NCI-H1417 treated with DMSO at 0.1 percent for 48 hours (cell line): ENCODE measurements around the gene PSMD9.
"Not testable (repeated sequence)": the region's sequence is repeated elsewhere in the genome, so short reads cannot be mapped to it uniquely, and the experiment has no call there.

Experiments used
- DNase-seq: peaks from one replicate; lab custom pipeline; 2025; lab: John Stamatoyannopoulos, UW

The PSMD9 gene

GRCh38 chr12:121925358-121925695, 36.7 kb downstream of the PSMD9 start:
- DNase-seq: no peak

- no peak for DNase-seq
These were observed 38.5 kb downstream of the PSMD9 start for GRCh38 chr12:121926874-121927706.

GRCh38 chr12:121927813-121928212, 39.2 kb downstream of the PSMD9 start:
- DNase-seq: no peak

- not testable (repeated sequence) for DNase-seq
These were observed 41.0 kb downstream of the PSMD9 start for GRCh38 chr12:121929545-121929944.

DNA sequence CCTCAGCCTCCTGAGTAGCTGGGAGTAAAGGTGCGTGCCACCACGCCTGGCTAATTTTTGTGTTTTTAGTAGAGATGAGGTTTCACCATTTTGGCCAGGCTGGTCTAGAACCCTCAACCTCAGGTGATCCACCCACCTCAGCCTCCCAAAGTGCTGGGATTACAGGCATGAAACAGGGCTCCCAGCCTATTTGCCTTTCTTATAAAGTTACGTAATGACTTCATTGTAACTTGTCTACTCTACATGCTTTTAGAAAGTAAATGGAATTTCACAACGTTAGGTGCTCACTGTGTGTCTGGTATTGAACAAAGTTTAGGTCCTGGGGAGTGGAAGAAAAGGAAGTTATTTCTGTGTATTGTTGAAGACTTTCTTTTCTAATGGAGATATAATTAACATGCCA, 42.3 kb downstream of the PSMD9 start:
- DNase-seq: no peak

DNA sequence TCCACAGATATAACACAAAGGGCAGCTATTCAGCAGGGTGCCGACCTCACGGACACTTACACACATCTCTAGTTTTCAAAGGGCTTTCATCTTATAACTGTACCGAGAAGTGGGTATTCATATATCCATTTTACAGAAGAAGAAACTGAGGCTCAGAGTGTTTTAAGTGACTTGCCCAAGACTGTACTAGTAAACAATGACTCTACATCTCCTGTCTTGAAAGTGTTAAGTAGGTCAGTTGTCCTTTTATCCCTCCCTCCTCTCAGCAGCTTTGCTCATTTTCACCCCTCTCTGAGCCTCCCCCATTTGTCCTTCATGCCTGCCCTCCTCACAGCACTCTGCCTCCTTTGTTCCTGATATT, 43.6 kb downstream of the PSMD9 start:
- no peak for DNase-seq

DNA sequence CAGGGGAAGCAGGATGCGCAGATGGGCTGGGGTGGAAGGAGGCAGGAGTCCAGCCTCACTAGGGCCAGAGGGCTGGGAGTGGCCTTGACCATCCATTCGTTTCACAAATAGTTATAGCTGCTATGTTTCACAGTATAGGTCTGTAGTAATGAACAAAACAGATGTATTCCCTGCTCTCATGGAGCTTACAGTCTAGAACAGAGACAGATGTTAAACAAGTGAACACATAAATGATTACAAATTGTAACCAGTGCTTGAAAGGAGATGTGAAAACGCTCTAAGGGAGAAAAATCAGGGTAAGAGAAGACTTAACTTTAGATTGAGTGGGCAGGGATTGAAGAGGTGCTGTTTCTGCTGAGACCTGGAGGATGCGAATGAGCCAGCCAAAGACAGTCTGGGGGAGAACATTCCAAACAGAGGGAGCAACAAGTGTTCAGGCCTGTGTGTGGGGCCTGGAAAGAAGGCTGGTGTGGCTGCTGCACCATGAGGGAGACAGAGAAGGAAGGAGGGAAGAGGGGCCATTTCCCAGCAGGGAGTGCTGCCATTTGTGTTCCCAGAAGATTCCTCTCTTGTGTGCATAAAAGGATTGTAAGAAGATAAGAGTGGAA, 44.4 kb downstream of the PSMD9 start:
- no peak for DNase-seq

DNA sequence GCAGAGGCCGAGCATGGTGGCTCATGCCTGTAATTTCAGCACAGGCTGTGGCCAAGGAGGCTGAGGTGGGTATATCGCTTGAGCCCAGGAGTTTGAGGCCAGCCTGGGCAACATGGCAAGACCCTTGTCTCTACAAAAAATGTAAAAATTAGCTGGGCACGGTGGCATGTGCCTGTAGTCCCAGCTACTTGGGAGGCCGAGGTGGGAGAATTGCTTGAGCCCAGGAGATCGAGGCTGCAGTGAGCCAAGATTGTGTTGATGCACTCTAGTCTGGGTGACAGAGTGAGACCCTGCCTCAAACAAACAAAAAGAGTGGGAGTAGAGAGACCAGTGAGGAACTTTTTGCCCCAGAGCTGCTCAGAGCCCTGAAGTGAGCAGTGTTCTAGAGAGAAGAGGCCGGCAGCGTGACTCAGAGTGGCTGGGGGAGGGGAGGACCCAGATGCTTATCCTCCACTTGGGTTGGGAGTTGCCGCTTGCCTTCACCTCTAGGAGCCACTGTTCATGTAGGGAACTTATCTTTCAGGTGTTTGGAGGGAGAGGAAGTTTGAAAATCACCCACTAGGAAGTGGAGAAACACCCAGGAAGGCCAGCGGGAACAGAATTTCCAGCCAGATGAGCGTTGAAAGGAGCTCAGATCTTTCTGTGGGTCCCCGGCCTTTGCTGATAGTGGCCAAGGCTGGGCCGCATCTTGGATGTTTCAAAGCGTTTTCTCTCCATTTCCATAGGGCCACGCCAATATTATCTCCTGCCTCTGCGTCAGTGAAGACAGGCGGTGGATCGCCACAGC, 45.1 kb downstream of the PSMD9 start:
- no peak for DNase-seq

GRCh38 chr12:121934309-121934664, 45.7 kb downstream of the PSMD9 start:
- no peak for DNase-seq

- no peak for DNase-seq
These were observed 49.1 kb downstream of the PSMD9 start for GRCh38 chr12:121937654-121938053.

DNA sequence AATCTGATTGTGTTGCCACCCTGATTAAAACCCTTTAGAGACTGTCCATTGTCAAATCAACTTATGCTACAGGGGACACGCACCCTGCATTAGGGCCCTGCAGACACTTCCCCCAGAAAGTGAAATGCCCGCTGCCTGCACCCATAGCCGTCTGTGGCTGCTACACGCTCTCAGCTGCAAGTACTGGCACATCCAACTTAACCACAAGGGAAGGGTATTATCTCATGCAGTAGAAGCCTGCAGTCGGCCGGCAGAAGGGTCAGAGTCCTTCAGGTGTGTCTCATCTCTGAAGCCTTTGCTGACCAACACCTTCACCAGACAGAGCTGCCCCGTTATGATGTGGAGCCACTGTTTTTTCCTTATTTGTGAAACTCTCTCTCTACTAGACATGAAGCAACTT, 50.6 kb downstream of the PSMD9 start:
- no peak for DNase-seq

- DNase-seq: no peak
These were observed 51.6 kb downstream of the PSMD9 start for GRCh38 chr12:121939992-121940766.

GRCh38 chr12:121942145-121942718, 53.6 kb downstream of the PSMD9 start:
- no peak for DNase-seq

DNA sequence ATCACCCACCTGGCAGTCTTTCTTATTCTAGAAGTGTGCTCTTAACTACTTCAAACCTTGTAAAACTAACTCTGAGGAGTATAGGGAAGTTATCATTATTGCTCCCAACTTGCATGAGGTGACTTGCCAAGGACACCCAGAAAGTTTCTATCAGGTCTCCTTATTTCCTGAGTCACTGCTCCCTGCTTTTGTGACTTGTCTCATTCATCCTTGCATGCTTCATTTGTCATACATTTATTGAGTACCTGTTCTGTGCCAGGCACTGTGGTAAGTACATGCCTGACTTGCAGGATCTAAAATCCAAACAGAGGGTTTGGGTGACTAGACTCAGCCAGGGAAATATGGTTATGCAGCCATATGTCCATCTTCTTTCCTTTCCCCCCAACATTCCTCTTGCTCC, 55.3 kb downstream of the PSMD9 start:
- DNase-seq: no peak

DNA sequence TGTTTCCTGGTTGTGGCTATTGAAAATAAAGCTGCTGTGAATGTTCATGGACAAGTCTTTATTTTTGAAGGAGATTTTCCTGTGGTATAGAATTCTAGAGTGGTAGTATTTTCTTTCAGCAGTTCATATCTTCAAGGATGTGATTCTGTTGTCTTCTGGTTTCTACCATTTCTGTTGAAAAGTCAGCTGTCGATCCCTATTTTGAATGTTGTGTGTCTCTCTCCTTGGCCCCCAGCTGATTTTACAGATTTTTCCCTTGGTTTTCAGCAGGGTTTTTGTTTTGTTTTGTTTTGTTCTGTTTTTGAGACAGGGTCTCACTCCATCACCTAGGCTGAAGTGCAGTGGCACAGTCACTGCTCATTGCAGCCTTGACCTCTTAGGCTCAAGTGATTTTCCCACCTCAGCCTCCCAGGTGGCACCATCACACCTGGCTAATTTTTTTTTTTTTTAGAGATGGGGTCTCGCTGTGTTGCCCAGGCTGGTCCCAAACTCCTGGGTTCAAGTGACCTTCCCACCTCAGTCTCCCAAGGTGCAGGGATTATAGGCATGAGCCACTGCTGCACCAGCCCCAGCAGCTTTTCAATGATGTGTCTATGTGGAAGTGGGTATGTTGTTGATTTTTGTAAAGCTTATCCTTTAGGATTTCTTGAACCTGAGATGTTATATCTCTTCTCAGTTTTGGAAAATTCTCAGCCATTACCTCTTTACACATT, 57.9 kb downstream of the PSMD9 start:
- no peak for DNase-seq

GRCh38 chr12:121947981-121948380, 59.4 kb downstream of the PSMD9 start:
- DNase-seq: no peak

- no peak for DNase-seq
These were observed 61.2 kb downstream of the PSMD9 start for GRCh38 chr12:121949648-121950397.

DNA sequence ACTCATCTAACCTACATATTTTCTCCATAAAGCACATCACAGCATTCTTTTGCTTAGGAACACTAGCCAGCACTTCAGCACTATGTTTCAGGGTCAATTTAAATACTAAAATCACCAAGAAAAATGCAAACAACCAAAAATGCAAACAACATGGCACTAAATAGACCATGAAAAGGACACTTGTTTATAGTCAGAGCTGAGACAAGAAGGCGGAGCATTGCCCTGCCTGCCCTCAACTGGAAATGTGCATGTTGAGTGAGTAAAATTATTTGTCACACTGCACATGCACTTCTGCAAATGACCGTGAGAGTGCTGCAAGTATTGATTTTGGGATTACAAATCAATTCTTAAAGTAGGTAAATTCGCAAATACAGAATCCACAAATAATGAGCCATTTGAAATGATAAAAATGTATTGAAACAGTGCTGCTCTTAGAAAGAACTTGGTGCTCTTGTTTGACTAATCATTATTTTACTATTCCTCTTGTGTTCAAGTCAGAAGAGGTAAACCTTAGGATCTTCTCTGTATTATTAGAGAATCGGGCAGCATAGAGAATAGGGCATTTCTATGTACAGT, 64.6 kb downstream of the PSMD9 start:
- DNase-seq: no peak

DNA sequence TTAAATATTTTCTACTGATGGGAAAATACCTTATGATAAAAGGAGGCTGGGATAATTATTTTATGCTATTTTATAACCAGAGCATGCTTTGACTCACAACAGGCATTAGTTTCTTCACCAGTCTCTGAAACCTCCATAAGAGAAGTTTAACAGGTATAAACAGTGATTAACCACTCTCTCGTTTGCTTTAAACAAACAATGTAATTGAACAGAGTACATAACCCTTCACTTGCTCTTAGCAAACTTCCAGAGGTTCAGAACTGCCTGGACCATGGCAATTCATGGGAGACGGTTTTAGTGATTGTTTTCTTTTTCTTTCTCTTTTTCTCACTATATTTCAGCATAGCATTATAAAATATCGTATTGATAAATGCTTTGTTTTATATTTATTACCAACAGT, 65.1 kb downstream of the PSMD9 start:
- DNase-seq: no peak
